Gastroesophageal sphincter (tissue), 4 donors: ENCODE measurements around the gene THADA. TPM values are rescaled to one million over a fixed set of nuclear protein-coding genes. Genes with fewer than 3 reads are reported as not detected.
"Not testable (repeated sequence)": the region's sequence is repeated elsewhere in the genome, so short reads cannot be mapped to it uniquely, and the experiment has no call there.

ENCODE experiments used
- ATAC-seq: fragments of 150-250 bp; one replicate; pipeline ENCODE4 v1.9.1; 2016; ENCODE audit warnings: mild to moderate bottlenecking, moderate library complexity
- H3K27ac ChIP-seq, 4 donors: fragments of 200-600 bp; sonication (generic) in 3 of 4; 1 replicate in 3 of 4; 2 replicates in 1 of 4; pipeline ENCODE4 v1.5.1; 2016 to 2019
- H3K27me3 ChIP-seq: fragments of 200-600 bp; sonication (generic); one replicate; pipeline ENCODE4 v1.5.1; 2019
- H3K36me3 ChIP-seq, 2 donors: fragments of 200-600 bp; sonication (generic); one replicate each; pipeline ENCODE4 v1.5.1; 2019; ENCODE audit warnings: control low read depth in 1 of 2
- H3K4me1 ChIP-seq, 3 donors: fragments of 200-600 bp; sonication (generic); 1 replicate in 2 of 3; 2 replicates in 1 of 3; pipeline ENCODE4 v1.5.1; 2016 to 2019; ENCODE audit warnings: control low read depth in 2 of 3
- H3K4me3 ChIP-seq, 2 donors: fragments of 200-600 bp; sonication (generic); one replicate each; pipeline ENCODE4 v1.5.1; 2019; ENCODE audit warnings: mild to moderate bottlenecking in 1 of 2, moderate library complexity in 1 of 2
- H3K9me3 ChIP-seq, 3 donors: fragments of 200-600 bp; sonication (generic); one replicate each; pipeline ENCODE4 v1.5.1; 2017 to 2019; ENCODE audit warnings: control low read depth in 2 of 3
- CTCF ChIP-seq, 4 experiments: fragments of 200-600 bp in 2 of 4; fragments of 450-650 bp in 2 of 4; sonication (generic) in 1 of 4; IDR thresholded peaks; one replicate each; pipeline ENCODE4 v1.5.1; 2017 to 2019; ENCODE audit warnings: antibody characterized with exemption in 4 of 4, mild to moderate bottlenecking in 2 of 4, moderate library complexity in 2 of 4
- EP300 ChIP-seq: sonication (generic); formaldehyde crosslinking; IDR thresholded peaks from one replicate; pipeline ENCODE4 v1.6.1; 2017; ENCODE audit warnings: antibody characterized with exemption, mild to moderate bottlenecking
- POLR2A ChIP-seq, 2 donors: fragments of 450-650 bp; IDR thresholded peaks; one replicate each; pipeline ENCODE4 v1.6.1; 2017; ENCODE audit warnings: antibody characterized with exemption in 2 of 2, mild to moderate bottlenecking in 2 of 2, moderate library complexity in 1 of 2
- POLR2AphosphoS5 ChIP-seq: sonication (generic); formaldehyde crosslinking; IDR thresholded peaks from one replicate; pipeline ENCODE4 v1.6.1; 2017; ENCODE audit warnings: antibody characterized with exemption
- WGBS, 2 donors: methylation state at CpG; one replicate each; pipeline ENCODE4 v1.1.5; 2018; ENCODE audit warnings: low coverage in 1 of 2; 5-methylcytosine and 5-hydroxymethylcytosine counted together
- total RNA-seq, 4 donors: library from RNA; depleted of rRNA; stranded (reverse); fragments of >200 nt; gene quantifications; one replicate each; pipeline ENCODE4 v1.1.0, GENCODE V29; 2016

The THADA gene
- total RNA-seq, 4 donors from 2014 or later = 19.7 to 34.4 (median 22.3) TPM

GRCh38 chr2:43396344-43396743 lies 199.5 kb downstream of the THADA start:
- WGBS, 2 donors = 91 to 96% methylated on average over 3 to 8 of the region's 8 CpGs
- Histone ChIP-seq H3K4me1 (peaks cover 17 to 79% (median 19%) of the 10 kb centered on the region in 3 donors), H3K27ac (peak overlapping the region in 1 of 4 donors; percentile 79)
- not testable (repeated sequence) for ATAC-seq, H3K36me3 ChIP-seq, H3K9me3 ChIP-seq, H3K4me3 ChIP-seq, H3K27me3 ChIP-seq
- peak; percentile 28 for TF ChIP-seq POLR2AphosphoS5

GRCh38 chr2:43393918-43394317 lies 201.9 kb downstream of the THADA start:
- ATAC-seq = no peak

GRCh38 chr2:43391878-43392215 lies 204.0 kb downstream of the THADA start:
- Histone ChIP-seq H3K36me3 (no peaks in the 10 kb centered on the region), H3K9me3 (no peaks in the 10 kb centered on the region), H3K4me3 (no peak overlapping the region), H3K4me1 (peaks cover 8 to 79% (median 18%) of the 10 kb centered on the region in 3 donors), H3K27ac (peak overlapping the region; percentile 58 to 79 (median 68)), H3K27me3 (no peaks in the 10 kb centered on the region)
- TF ChIP-seq CTCF (IDR thresholded peaks at IDR 0.05) (no peak), POLR2AphosphoS5 (peak; percentile 83)
- ATAC-seq = peak; percentile 69
- WGBS, 2 donors = 20 to 30% methylated on average over 4 of the region's 4 CpGs

More at GRCh38 chr2:43393918-43394317, 201.9 kb downstream of the THADA start:
- Histone ChIP-seq H3K4me3 (no peak overlapping the region), H3K9me3 (no peaks in the 10 kb centered on the region), H3K36me3 (no peaks in the 10 kb centered on the region), H3K4me1 (peaks cover 8 to 78% (median 12%) of the 10 kb centered on the region in 3 donors), H3K27ac (no peak overlapping the region), H3K27me3 (no peaks in the 10 kb centered on the region)
- TF ChIP-seq POLR2A (IDR thresholded peaks at IDR 0.05) (no peak), POLR2AphosphoS5 (no peak), EP300 (no peak), CTCF (IDR thresholded peaks at IDR 0.05) (no peak)
- 88 to 90% methylated on average over 2 of the region's 2 CpGs for WGBS, 2 donors

GRCh38 chr2:43391201-43391877 lies 204.5 kb downstream of the THADA start:
- Histone ChIP-seq H3K27ac (peak overlapping the region; percentile 58 to 79 (median 68)), H3K9me3 (no peaks in the 10 kb centered on the region), H3K4me1 (peaks cover 8 to 79% (median 18%) of the 10 kb centered on the region in 3 donors), H3K4me3 (no peak overlapping the region), H3K27me3 (no peaks in the 10 kb centered on the region), H3K36me3 (no peaks in the 10 kb centered on the region)
- TF ChIP-seq POLR2A (IDR thresholded peaks at IDR 0.05) (no peak), POLR2AphosphoS5 (no peak), EP300 (no peak), CTCF (IDR thresholded peaks at IDR 0.05) (no peak)
- WGBS, 2 donors = 15 to 42% methylated on average over 2 of the region's 2 CpGs
- peak; percentile 29 for ATAC-seq

- H3K27me3 ChIP-seq = no peaks in the 10 kb centered on the region
- TF ChIP-seq CTCF (IDR thresholded peaks at IDR 0.05) = no peak
- no peak for TF ChIP-seq POLR2A (IDR thresholded peaks at IDR 0.05)
- no peak for TF ChIP-seq POLR2AphosphoS5
- no peak for TF ChIP-seq EP300
- 96 to 97% methylated on average over 3 to 6 of the region's 6 CpGs for WGBS, 2 donors
- H3K36me3 ChIP-seq = no peaks in the 10 kb centered on the region
- no peak overlapping the region for H3K4me3 ChIP-seq
- peak overlapping the region in 2 of 4 donors; percentile 78 to 79 for H3K27ac ChIP-seq
- H3K9me3 ChIP-seq = no peaks in the 10 kb centered on the region
- ATAC-seq = no peak
- H3K4me1 ChIP-seq = peaks cover 8 to 64% (median 18%) of the 10 kb centered on the region in 3 donors
Observed at GRCh38 chr2:43389581-43390466, 206.0 kb downstream of the THADA start.
